WTC11 (cell line): ENCODE data around the gene WNT3.

ENCODE experiments used
- CTCF ChIP-seq: fragments of 200-600 bp; IDR thresholded peaks from 2 replicates; pipeline ENCODE4 v1.8.0; 2022; ENCODE audit warnings: antibody characterized with exemption
- NR2C2 ChIP-seq: sonication (generic); formaldehyde crosslinking; IDR thresholded peaks from 2 replicates; pipeline ENCODE4 v1.8.0; 2022; ENCODE audit warnings: mild to moderate bottlenecking, missing genetic modification reagents
- TP53 ChIP-seq: sonication (generic); formaldehyde crosslinking; IDR thresholded peaks from 2 replicates; pipeline ENCODE4 v1.8.1; 2023; ENCODE audit warnings: mild to moderate bottlenecking, missing genetic modification reagents
- ZNF121 ChIP-seq: sonication (generic); formaldehyde crosslinking; IDR thresholded peaks from 2 replicates; pipeline ENCODE4 v1.8.0; 2023; ENCODE audit warnings: missing genetic modification reagents
- TF ChIP-seq, protein P1 (sequence below): fragments of 250-450 bp; sonication (Bioruptor Pico); IDR thresholded peaks from 2 replicates; pipeline ENCODE4 v1.9.0; 2021; ENCODE audit warnings: mild to moderate bottlenecking

GRCh38 chr17:46805771-46806170 is 12.7 kb downstream of the WNT3 start:
- TF ChIP-seq, protein P1, sequence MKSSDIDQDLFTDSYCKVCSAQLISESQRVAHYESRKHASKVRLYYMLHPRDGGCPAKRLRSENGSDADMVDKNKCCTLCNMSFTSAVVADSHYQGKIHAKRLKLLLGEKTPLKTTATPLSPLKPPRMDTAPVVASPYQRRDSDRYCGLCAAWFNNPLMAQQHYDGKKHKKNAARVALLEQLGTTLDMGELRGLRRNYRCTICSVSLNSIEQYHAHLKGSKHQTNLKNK = no peak
- TF ChIP-seq NR2C2 (CRISPR knock-in tag) (no peak), ZNF121 (no peak), CTCF (no peak), TP53 (CRISPR knock-in tag) (no peak)
